IMR-90 (cell line): ENCODE results near the gene TTLL11. TPM values are rescaled to one million over a fixed set of nuclear protein-coding genes. Genes with fewer than 3 reads are reported as not detected.
A peak's percentile ranks its signal among the peaks of the same experiment; 100 is the strongest.

Source experiments
- ATAC-seq: fragments of 200-7000 bp; cut with Tn5 transposase; 2 replicates; pipeline ENCODE4 v1.9.1; 2020; ENCODE audit warnings: low read depth, mild to moderate bottlenecking, moderate library complexity
- BruUV-seq: library from RNA; stranded (reverse); fragments of 400-500 nt; replicated peaks from 2 replicates; lab custom pipeline; 2021; lab: Mats Ljungman, UMichigan
- CTCF ChIA-PET: fragments of 300-600 bp; formaldehyde crosslinking; extraction: SDS; loops from one replicate; lab custom pipeline; 2021; ENCODE audit warnings: antibody characterized with exemption; lab: Yijun Ruan, JAX
- POLR2A ChIA-PET: fragments of 300-600 bp; sonication (Branson Sonifier 250); formaldehyde crosslinking; loops from one replicate; lab custom pipeline; 2022; ENCODE audit warnings: antibody characterized with exemption; ENCODE audit not compliant: unreplicated experiment; lab: Charles Lee
- DNase-seq: peaks from one replicate; pipeline ENCODE4 v3.0.0; 2013
- H2AFZ ChIP-seq: replicated peaks from 2 replicates; pipeline ENCODE3; 2013; ENCODE audit warnings: low read length, mild to moderate bottlenecking; ENCODE audit not compliant: poor library complexity
- H2AK5ac ChIP-seq: 2 replicates; pipeline ENCODE4 v1.6.1; 2013; ENCODE audit warnings: low read depth, low read length, inconsistent platforms
- H2AK9ac ChIP-seq: replicated peaks from 2 replicates; pipeline ENCODE3; 2013; ENCODE audit warnings: mild to moderate bottlenecking, low read depth, low read length, moderate library complexity; ENCODE audit not compliant: poor library complexity
- H2BK120ac ChIP-seq: 2 replicates; pipeline ENCODE4 v1.6.1; 2013; ENCODE audit warnings: low read depth, low read length, inconsistent platforms
- H2BK15ac ChIP-seq: 3 replicates; pipeline ENCODE4 v1.6.1; 2013; ENCODE audit warnings: low read depth, low read length, inconsistent platforms
- H2BK20ac ChIP-seq: 2 replicates; pipeline ENCODE4 v1.6.1; 2013; ENCODE audit warnings: low read depth, mild to moderate bottlenecking, inconsistent platforms, low read length, moderate library complexity
- H2BK5ac ChIP-seq: 2 replicates; pipeline ENCODE4 v1.6.1; 2013; ENCODE audit warnings: mild to moderate bottlenecking, low read depth, low read length, inconsistent platforms; ENCODE audit not compliant: poor library complexity, severe bottlenecking
- H3K14ac ChIP-seq: replicated peaks from 2 replicates; pipeline ENCODE4 v1.6.1; 2013; ENCODE audit warnings: low read depth, low read length, inconsistent platforms
- H3K18ac ChIP-seq: 2 replicates; pipeline ENCODE4 v1.6.1; 2013; ENCODE audit warnings: low read depth, low read length, control low read depth
- H3K23ac ChIP-seq: 2 replicates; pipeline ENCODE4 v1.6.1; 2013; ENCODE audit warnings: low read depth, low read length, inconsistent platforms
- H3K27ac ChIP-seq: 2 replicates; pipeline ENCODE4 v1.5.1; 2013; ENCODE audit warnings: mild to moderate bottlenecking, control low read depth, low read length; ENCODE audit not compliant: insufficient read depth
- H3K27me3 ChIP-seq: 2 replicates; pipeline ENCODE4 v1.6.1; 2013; ENCODE audit warnings: low read length; ENCODE audit not compliant: control insufficient read depth, insufficient read depth
- H3K36me3 ChIP-seq: 2 replicates; pipeline ENCODE4 v1.6.1; 2013; ENCODE audit warnings: low read length, mixed read lengths; ENCODE audit not compliant: control insufficient read depth, insufficient read depth
- H3K4ac ChIP-seq: 2 replicates; pipeline ENCODE4 v1.6.1; 2013; ENCODE audit warnings: low read depth, low read length, inconsistent platforms
- H3K4me1 ChIP-seq: 2 replicates; pipeline ENCODE4 v1.6.1; 2013; ENCODE audit warnings: low read length, mixed read lengths; ENCODE audit not compliant: control insufficient read depth, insufficient read depth
- H3K4me2 ChIP-seq: 2 replicates; pipeline ENCODE4 v1.6.1; 2013; ENCODE audit warnings: low read depth, mild to moderate bottlenecking, control low read depth, low read length, moderate library complexity
- H3K4me3 ChIP-seq: 2 replicates; pipeline ENCODE4 v1.5.1; 2013; ENCODE audit warnings: low read depth, mild to moderate bottlenecking, control low read depth, low read length, moderate library complexity; ENCODE audit not compliant: insufficient read depth
- H3K56ac ChIP-seq: 2 replicates; pipeline ENCODE4 v1.6.1; 2013; ENCODE audit warnings: low read length, inconsistent platforms; ENCODE audit not compliant: insufficient read depth; ENCODE audit errors: extremely low read depth
- H3K79me1 ChIP-seq, 2 experiments: 2 replicates each; pipeline ENCODE4 v1.6.1; 2013; ENCODE audit warnings: low read length in 2 of 2, inconsistent platforms in 1 of 2, low read depth in 1 of 2
- H3K9ac ChIP-seq: 2 replicates; pipeline ENCODE4 v1.6.1; 2013; ENCODE audit warnings: low read depth, low read length, control low read depth
- H3K9me1 ChIP-seq: 2 replicates; pipeline ENCODE4 v1.6.1; 2013; ENCODE audit warnings: low read length, inconsistent platforms; ENCODE audit not compliant: insufficient read depth
- H3K9me3 ChIP-seq: 2 replicates; pipeline ENCODE4 v1.6.1; 2013; ENCODE audit warnings: low read length; ENCODE audit not compliant: control insufficient read depth, insufficient read depth
- H4K20me1 ChIP-seq: 2 replicates; pipeline ENCODE4 v1.6.1; 2013; ENCODE audit warnings: low read length, inconsistent platforms; ENCODE audit not compliant: insufficient read depth
- H4K5ac ChIP-seq: 2 replicates; pipeline ENCODE4 v1.6.1; 2013; ENCODE audit warnings: mild to moderate bottlenecking, low read depth, low read length, control low read depth
- H4K8ac ChIP-seq, 2 experiments: 2 replicates each; pipeline ENCODE4 v1.6.1; 2013; ENCODE audit warnings: low read depth in 2 of 2, low read length in 2 of 2, control low read depth in 1 of 2, inconsistent platforms in 1 of 2
- H4K91ac ChIP-seq: 2 replicates; pipeline ENCODE4 v1.6.1; 2013; ENCODE audit warnings: low read depth, low read length, inconsistent platforms; ENCODE audit not compliant: insufficient read depth
- BHLHE40 ChIP-seq: fragments of 150-350 bp; IDR thresholded peaks from 2 replicates; pipeline ENCODE4 v1.6.1; 2016; ENCODE audit warnings: mild to moderate bottlenecking, low read depth, low read length
- CHD1 ChIP-seq: IDR thresholded peaks from 2 replicates; pipeline ENCODE4 v1.6.1; 2012; ENCODE audit warnings: low read depth, low read length, improper control_type of control experiment
- FOS ChIP-seq: fragments of 150-350 bp; IDR thresholded peaks from 2 replicates; pipeline ENCODE4 v1.6.1; 2016; ENCODE audit warnings: low read depth, low read length
- MAFK ChIP-seq: IDR thresholded peaks from 2 replicates; pipeline ENCODE4 v1.6.1; 2012; ENCODE audit warnings: low read depth, low read length, improper control_type of control experiment
- MAZ ChIP-seq: IDR thresholded peaks from 2 replicates; pipeline ENCODE4 v1.6.1; 2012; ENCODE audit warnings: low read depth, mild to moderate bottlenecking, low read length, improper control_type of control experiment, moderate library complexity, borderline replicate concordance
- NFE2L2 ChIP-seq: fragments of 150-350 bp; IDR thresholded peaks from 2 replicates; pipeline ENCODE4 v1.6.1; 2016; ENCODE audit warnings: low read depth, mild to moderate bottlenecking, low read length
- POLR2A ChIP-seq: IDR thresholded peaks from 2 replicates; pipeline ENCODE4 v1.6.1; 2012; ENCODE audit warnings: mild to moderate bottlenecking, low read depth, low read length
- SMC3 ChIP-seq: fragments of 150-350 bp; IDR thresholded peaks from 2 replicates; pipeline ENCODE4 v1.6.1; 2016; ENCODE audit warnings: low read depth, mild to moderate bottlenecking, antibody characterized with exemption, low read length, moderate library complexity
- WGBS, 2 experiments: methylation state at CpG; one replicate each; pipeline versions ENCODE4 v1.1.5 to v1.1.7; 2013; ENCODE audit warnings: missing lambda C conversion rate in 2 of 2; ENCODE audit not compliant: insufficient read length in 1 of 2; ENCODE audit errors: extremely low coverage in 2 of 2; 5-methylcytosine and 5-hydroxymethylcytosine counted together
- dilution Hi-C: fragments of 300-500 bp; cut with HindIII; formaldehyde crosslinking; loops from one replicate; pipeline ENCODE4 v1.14.3; 2018; ENCODE audit warnings: low sequenced_read_pairs; ENCODE audit not compliant: unreplicated experiment
- in situ Hi-C: fragments of 300-500 bp; cut with MboI; formaldehyde crosslinking; loops from 3 replicates; pipeline ENCODE4 v1.14.3; 2019; ENCODE audit warnings: low sequenced_read_pairs, inconsistent platforms, mixed read lengths
- intact Hi-C: fragments of 100-400 bp; cut with micrococcal nuclease; formaldehyde crosslinking; loops from 2 replicates; pipeline ENCODE4 v1.10.0; 2022
- polyA plus RNA-seq, 3 experiments: library from polyadenylated mRNA; depleted of rRNA; stranded (reverse); fragments of >200 nt; gene quantifications; 2 replicates each; pipeline ENCODE4 v1.2.3, GENCODE V29; 2012; ENCODE audit warnings: low replicate concordance in 1 of 3
- total RNA-seq: library from RNA; depleted of rRNA; stranded (reverse); fragments of >200 nt; gene quantifications from 2 replicates; pipeline ENCODE4 v1.2.3, GENCODE V29; 2012
- TF ChIP-seq, protein P1 (sequence below): fragments of 150-350 bp; IDR thresholded peaks from 2 replicates; pipeline ENCODE4 v1.6.1; 2016; ENCODE audit warnings: low read depth, mild to moderate bottlenecking, low read length, moderate library complexity, borderline replicate concordance
- TF ChIP-seq, protein P2 (sequence below): fragments of 150-350 bp; IDR thresholded peaks from 2 replicates; pipeline ENCODE4 v1.6.1; 2017; ENCODE audit warnings: mild to moderate bottlenecking, antibody characterized with exemption, low read length, low read depth

The TTLL11 gene
- total and polyA plus RNA-seq, 2 of the 4 experiments (the other 2 are of a cell fraction), result 2.0 to 4.6 TPM

DNA sequence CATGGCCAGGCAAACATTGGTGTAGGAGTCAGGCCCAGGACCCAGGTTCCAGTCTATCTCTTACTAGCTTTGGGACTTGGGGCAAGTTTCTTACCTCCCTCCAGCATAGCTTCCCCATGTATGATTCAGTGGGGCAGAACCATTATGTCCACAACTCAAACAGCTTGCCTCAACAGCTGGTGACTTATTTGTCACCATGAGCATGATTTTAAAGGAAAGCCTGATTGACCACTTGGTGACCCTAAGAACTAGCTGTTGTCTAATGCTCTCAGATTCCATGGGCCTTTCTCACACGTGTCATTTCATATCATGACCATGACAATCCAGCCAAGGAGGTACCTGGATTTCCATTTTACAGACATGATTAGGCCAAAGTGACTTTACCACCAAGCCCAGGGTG is 126.4 kb downstream of the TTLL11 start:
- H4K91ac ChIP-seq, result no peak overlapping the region
- H3K23ac ChIP-seq, result no peak overlapping the region
- no peak overlapping the region for H3K9ac ChIP-seq
- intact Hi-C loops, result no loop called here
- WGBS, 2 experiments, result no CpG with 5 or more reads among the region's 1 CpG
- ChIA-PET CTCF (no interaction called here), POLR2A (no interaction called here)
- no peak overlapping the region for H4K8ac ChIP-seq
- no peak for DNase-seq
- no peaks in the 10 kb centered on the region for H4K20me1 ChIP-seq
- TF ChIP-seq, protein P1, sequence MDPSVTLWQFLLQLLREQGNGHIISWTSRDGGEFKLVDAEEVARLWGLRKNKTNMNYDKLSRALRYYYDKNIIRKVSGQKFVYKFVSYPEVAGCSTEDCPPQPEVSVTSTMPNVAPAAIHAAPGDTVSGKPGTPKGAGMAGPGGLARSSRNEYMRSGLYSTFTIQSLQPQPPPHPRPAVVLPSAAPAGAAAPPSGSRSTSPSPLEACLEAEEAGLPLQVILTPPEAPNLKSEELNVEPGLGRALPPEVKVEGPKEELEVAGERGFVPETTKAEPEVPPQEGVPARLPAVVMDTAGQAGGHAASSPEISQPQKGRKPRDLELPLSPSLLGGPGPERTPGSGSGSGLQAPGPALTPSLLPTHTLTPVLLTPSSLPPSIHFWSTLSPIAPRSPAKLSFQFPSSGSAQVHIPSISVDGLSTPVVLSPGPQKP, result no peak
- TF ChIP-seq MAFK (no peak), MAZ (no peak), FOS (no peak), BHLHE40 (no peak), SMC3 (no peak), NFE2L2 (no peak), POLR2A (no peak), CHD1 (no peak)
- TF ChIP-seq, protein P2, sequence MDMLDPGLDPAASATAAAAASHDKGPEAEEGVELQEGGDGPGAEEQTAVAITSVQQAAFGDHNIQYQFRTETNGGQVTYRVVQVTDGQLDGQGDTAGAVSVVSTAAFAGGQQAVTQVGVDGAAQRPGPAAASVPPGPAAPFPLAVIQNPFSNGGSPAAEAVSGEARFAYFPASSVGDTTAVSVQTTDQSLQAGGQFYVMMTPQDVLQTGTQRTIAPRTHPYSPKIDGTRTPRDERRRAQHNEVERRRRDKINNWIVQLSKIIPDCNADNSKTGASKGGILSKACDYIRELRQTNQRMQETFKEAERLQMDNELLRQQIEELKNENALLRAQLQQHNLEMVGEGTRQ, result no peak
- no peak overlapping the region for H2BK5ac ChIP-seq
- no peak overlapping the region for H3K18ac ChIP-seq
- no peak overlapping the region for H3K27ac ChIP-seq
- peak overlapping the region; percentile 54; the same call in 1 of the 3 replicates for H2BK15ac ChIP-seq
- H2BK20ac ChIP-seq, result no peak overlapping the region
- H3K14ac ChIP-seq, result peak overlapping the region; percentile 70; the same call in 1 of the 2 replicates
- in situ Hi-C loops, result no loop called here
- dilution Hi-C loops, result no loop called here
- H3K36me3 ChIP-seq, result no peaks in the 10 kb centered on the region
- ATAC-seq, result no peak
- peaks cover 4% of the 10 kb centered on the region for H3K4me1 ChIP-seq
- H2AK9ac ChIP-seq, result no peak overlapping the region
- H3K79me1 ChIP-seq, result peaks cover 0 to 15% of the 10 kb centered on the region in 2 experiments; a peak in 2 of 4 replicates
- H3K27me3 ChIP-seq, result no peaks in the 10 kb centered on the region
- no peak overlapping the region for H4K5ac ChIP-seq
- no peak overlapping the region for H3K4me2 ChIP-seq
- H2AFZ ChIP-seq, result no peak overlapping the region
- no TSS peak for BruUV-seq
- no peak overlapping the region for H3K56ac ChIP-seq
- peak overlapping the region; percentile 66; the same call in 1 of the 2 replicates for H2AK5ac ChIP-seq
- peaks cover 10% of the 10 kb centered on the region; the same call in 1 of the 2 replicates for H3K9me1 ChIP-seq
- no peak overlapping the region for H3K4me3 ChIP-seq
- no peaks in the 10 kb centered on the region for H3K9me3 ChIP-seq
- no peak overlapping the region; the same call in 1 of the 2 replicates for H2BK120ac ChIP-seq
- H3K4ac ChIP-seq, result no peak overlapping the region
